K562 (cell line): ENCODE measurements around the gene EZH1. TPM values are rescaled to one million over a fixed set of nuclear protein-coding genes. Genes with fewer than 3 reads are reported as not detected.
A peak's percentile ranks its signal among the peaks of the same experiment; 100 is the strongest.

Experiments used
- AFF4 ChIP-seq: sonication (generic); formaldehyde crosslinking; IDR thresholded peaks from 2 replicates; pipeline ENCODE4 v1.8.0; 2023; ENCODE audit warnings: mild to moderate bottlenecking, missing genetic modification reagents
- BRF1 ChIP-seq: IDR thresholded peaks from 3 replicates; pipeline ENCODE4 v1.6.1; 2011; ENCODE audit warnings: borderline replicate concordance, mild to moderate bottlenecking; ENCODE audit not compliant: insufficient read length; ENCODE audit errors: extremely low read depth
- ETS2 ChIP-seq: IDR thresholded peaks from 2 replicates; pipeline ENCODE4 v1.6.1; 2016; ENCODE audit warnings: borderline replicate concordance, missing genetic modification characterization, mild to moderate bottlenecking, moderate library complexity, missing compliant biosample characterization; ENCODE audit not compliant: poor library complexity, severe bottlenecking
- RERE ChIP-seq: sonication (generic); formaldehyde crosslinking; IDR thresholded peaks from 2 replicates; pipeline ENCODE4 v1.8.0; 2023; ENCODE audit warnings: missing genetic modification reagents, mild to moderate bottlenecking, borderline replicate concordance
- SFPQ ChIP-seq: fragments of 200-400 bp; formaldehyde crosslinking; IDR thresholded peaks from 2 replicates; pipeline ENCODE4 v1.6.1; 2017; ENCODE audit warnings: mild to moderate bottlenecking, low read depth, low read length, moderate library complexity
- ZNF586 ChIP-seq: fragments of 450-650 bp; formaldehyde crosslinking; conservative IDR thresholded peaks from 2 replicates; pipeline ENCODE4 v1.4.0; 2020; ENCODE audit warnings: mild to moderate bottlenecking, moderate library complexity
- polyA plus RNA-seq, 8 experiments: library from polyadenylated mRNA; depleted of rRNA in 4 of 8; stranded (reverse) in 5 of 8; unstranded in 3 of 8; fragments of >200 nt; fragmentation: Nextera tagmentation in 2 of 8; fragmentation: Illumina TruSeq in 1 of 8; extraction: Ambion mirVana in 2 of 8; extraction: Trizol in 1 of 8; gene quantifications; 2 replicates each; pipeline versions ENCODE4 v1.2.1 to v1.2.3, GENCODE V29; 2011 to 2014; ENCODE audit warnings: inconsistent platforms in 1 of 8, missing spikeins in 1 of 8
- total RNA-seq, 7 experiments: library from RNA; depleted of rRNA in 6 of 7; stranded (reverse); fragments of >200 nt in 6 of 7; fragmentation: Illumina TruSeq in 2 of 7; extraction: Trizol in 2 of 7; gene quantifications; 2 replicates each; pipeline versions ENCODE4 v1.2.1 to v1.2.3, GENCODE V29; 2011 to 2021; ENCODE audit warnings: low replicate concordance in 1 of 7
- TF ChIP-seq, protein P1 (sequence below), 2 experiments: fragments of 450-650 bp in 1 of 2; sonication (generic) in 1 of 2; formaldehyde crosslinking; conservative IDR thresholded peaks; 2 replicates each; pipeline versions ENCODE4 v1.4.0 to v1.8.1; 2020 to 2022; ENCODE audit warnings: mild to moderate bottlenecking in 1 of 2, missing genetic modification reagents in 1 of 2
- TF ChIP-seq, protein P2 (sequence below): IDR thresholded peaks from 2 replicates; pipeline ENCODE4 v1.6.1; 2011; ENCODE audit warnings: borderline replicate concordance, low read depth, mild to moderate bottlenecking, moderate library complexity, low read length; ENCODE audit not compliant: insufficient read depth, poor library complexity, severe bottlenecking

Gene EZH1
- total and polyA plus RNA-seq, 9 of the 15 experiments (the other 6 are each of a cell fraction or from before 2014, with no cell fraction given), result 8.6 to 40.8 (median 22.9) TPM

DNA sequence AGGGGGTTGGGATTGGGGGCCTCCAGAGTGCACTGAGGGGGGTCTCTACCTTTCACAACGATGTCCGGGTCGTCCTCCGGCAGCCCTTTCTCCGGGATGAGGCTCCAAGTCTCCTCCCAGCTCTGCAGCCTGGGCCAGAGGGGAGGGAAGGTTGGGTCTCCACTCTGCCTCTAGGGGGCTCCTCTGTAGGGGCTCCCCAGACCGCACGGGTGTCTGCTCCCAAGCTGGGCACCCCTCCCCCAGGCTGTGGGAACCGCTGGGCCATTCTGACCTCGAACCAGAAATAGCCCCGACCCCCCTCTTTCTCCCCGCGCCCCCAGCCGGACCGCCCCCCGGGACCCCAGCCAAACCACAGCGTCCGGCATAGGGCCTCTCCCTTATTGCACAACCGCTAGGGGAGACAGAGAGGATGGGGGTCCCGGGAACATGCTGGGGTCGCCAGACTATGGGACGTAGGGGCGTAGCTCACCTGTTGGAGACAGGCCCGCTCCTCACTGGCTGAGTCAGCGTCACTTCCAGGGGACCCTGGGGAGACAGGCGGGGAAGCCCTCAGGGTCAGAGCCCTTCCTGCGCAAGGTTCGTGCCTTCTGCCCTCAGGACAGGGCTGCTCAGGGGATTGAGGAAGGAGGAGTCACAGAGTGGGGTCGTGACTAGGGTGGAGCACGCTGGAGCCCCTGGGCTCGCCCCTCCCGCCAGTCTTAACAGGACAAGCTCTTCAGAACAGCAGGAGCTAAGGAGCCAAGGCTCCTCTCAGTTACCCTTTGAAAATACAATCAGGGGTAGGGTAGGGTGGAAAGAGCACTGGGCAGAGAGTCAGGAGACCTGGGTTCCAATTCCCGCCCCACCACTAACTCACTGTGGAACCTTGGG, 70.7 kb downstream of the EZH1 start (continued):
- no peak for TF ChIP-seq RERE (CRISPR knock-in tag)
- TF ChIP-seq AFF4 (CRISPR knock-in tag), result no peak
- no peak for TF ChIP-seq SFPQ
- no peak for TF ChIP-seq BRF1
- TF ChIP-seq, protein P1, sequence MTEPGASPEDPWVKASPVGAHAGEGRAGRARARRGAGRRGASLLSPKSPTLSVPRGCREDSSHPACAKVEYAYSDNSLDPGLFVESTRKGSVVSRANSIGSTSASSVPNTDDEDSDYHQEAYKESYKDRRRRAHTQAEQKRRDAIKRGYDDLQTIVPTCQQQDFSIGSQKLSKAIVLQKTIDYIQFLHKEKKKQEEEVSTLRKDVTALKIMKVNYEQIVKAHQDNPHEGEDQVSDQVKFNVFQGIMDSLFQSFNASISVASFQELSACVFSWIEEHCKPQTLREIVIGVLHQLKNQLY (CRISPR knock-in tag; conservative IDR thresholded peaks at IDR 0.05), result no peak
- TF ChIP-seq ZNF586, result no peak
- TF ChIP-seq, protein P2, sequence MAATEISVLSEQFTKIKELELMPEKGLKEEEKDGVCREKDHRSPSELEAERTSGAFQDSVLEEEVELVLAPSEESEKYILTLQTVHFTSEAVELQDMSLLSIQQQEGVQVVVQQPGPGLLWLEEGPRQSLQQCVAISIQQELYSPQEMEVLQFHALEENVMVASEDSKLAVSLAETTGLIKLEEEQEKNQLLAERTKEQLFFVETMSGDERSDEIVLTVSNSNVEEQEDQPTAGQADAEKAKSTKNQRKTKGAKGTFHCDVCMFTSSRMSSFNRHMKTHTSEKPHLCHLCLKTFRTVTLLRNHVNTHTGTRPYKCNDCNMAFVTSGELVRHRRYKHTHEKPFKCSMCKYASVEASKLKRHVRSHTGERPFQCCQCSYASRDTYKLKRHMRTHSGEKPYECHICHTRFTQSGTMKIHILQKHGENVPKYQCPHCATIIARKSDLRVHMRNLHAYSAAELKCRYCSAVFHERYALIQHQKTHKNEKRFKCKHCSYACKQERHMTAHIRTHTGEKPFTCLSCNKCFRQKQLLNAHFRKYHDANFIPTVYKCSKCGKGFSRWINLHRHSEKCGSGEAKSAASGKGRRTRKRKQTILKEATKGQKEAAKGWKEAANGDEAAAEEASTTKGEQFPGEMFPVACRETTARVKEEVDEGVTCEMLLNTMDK, result peak; percentile 77
- TF ChIP-seq ETS2 (tag), result no peak
